ENCODE data around the gene DHFR2.

The DHFR2 gene

DNA sequence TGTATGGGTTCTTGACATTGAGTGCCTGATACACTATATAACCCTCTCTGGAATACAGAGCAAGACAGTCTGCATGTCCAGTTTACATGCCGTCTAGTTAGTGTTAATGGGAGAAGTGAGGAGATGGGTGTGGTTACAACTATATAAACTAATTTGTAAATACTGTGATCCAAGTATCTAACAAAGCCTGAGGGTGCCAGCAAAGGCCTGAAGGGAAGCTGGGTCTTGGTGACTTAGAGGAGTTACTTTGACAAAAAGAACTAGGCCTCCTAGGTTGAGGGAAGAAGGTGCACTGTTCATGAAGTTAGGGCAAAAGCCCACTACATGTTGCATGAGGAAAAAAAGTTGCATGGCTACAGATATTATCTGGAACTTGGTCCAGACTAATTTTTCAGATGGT, 2.4 kb upstream of the DHFR2 start:
- TF ChIP-seq, protein P1, sequence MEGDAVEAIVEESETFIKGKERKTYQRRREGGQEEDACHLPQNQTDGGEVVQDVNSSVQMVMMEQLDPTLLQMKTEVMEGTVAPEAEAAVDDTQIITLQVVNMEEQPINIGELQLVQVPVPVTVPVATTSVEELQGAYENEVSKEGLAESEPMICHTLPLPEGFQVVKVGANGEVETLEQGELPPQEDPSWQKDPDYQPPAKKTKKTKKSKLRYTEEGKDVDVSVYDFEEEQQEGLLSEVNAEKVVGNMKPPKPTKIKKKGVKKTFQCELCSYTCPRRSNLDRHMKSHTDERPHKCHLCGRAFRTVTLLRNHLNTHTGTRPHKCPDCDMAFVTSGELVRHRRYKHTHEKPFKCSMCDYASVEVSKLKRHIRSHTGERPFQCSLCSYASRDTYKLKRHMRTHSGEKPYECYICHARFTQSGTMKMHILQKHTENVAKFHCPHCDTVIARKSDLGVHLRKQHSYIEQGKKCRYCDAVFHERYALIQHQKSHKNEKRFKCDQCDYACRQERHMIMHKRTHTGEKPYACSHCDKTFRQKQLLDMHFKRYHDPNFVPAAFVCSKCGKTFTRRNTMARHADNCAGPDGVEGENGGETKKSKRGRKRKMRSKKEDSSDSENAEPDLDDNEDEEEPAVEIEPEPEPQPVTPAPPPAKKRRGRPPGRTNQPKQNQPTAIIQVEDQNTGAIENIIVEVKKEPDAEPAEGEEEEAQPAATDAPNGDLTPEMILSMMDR (IDR thresholded peaks at IDR 0.05; ENCODE audit: low read depth, low read length, missing control alignments), result no peak
- no peak for DNase-seq (ENCODE audit: low read depth)
- no peak overlapping the region for H3K4me3 ChIP-seq (ENCODE audit: low read depth, low read length)

DNA sequence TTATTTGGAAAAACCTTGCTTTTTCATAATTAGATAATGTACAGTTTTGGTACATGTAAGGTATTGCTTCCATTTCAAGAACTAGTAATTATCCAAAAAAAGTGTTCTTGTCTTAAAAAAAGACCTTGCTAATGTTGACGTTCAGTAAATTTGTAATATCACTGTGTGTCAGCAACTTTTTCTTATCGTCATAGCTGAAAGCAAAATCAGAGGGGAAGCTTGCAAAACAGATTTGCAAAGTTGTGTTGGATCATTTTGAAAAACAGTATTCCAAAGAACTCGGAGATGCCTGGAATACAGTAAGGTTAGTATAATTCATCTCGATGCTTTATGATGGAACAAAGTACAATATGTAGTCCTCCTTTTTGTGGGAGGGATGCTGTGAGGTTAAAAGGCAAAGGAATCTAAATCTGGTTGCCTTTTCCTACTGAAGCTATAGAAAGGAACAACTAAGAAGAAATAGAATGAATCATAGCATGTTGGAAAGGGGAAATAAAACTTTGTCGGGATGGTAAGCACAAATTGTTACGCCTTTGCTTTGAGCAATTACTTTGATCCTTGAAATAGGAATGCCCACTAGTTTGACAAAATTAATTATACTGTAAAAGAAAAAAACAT, 1.6 kb upstream of the DHFR2 start:
- peak overlapping the region; percentile 80; the same call in 1 of the 2 replicates for H3K4me3 ChIP-seq (ENCODE audit: low read depth, low read length)
- TF ChIP-seq, protein P1 (IDR thresholded peaks at IDR 0.05; ENCODE audit: low read depth, low read length, missing control alignments), result no peak
- no peak for DNase-seq (ENCODE audit: low read depth)

DNA sequence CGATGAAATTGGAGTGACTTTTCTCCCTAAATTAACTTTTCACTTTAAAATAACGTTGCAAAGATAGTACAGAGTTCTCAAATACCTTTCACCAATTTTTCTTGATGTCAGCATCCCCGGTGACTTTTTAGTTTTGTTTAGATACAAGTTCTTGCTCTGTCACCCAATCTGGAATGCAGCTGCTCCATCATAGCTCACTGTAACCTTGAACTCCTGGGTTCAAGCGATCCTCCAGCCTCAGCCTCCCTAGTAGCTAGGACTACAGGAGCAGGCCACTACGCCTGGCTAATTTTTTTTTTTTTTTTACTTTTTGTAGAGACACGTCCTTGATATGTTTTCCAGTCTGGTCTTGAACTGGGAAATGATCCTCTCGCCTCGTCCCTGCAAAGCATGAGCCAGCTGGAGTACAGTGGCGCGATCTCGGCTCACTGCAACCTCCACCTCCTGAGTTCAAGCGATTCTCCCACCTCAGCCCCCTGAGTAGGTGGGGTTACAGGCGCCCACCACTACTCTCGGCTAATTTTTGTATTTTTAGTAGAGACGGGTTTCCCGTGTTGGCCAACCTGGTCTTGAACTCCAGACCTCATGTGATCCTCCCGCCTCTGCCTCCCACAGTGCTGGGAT, 892 bp upstream of the DHFR2 start:
- peak overlapping the region; percentile 80 for H3K4me3 ChIP-seq (ENCODE audit: low read depth, low read length)
- DNase-seq (ENCODE audit: low read depth), result no peak
- TF ChIP-seq, protein P1 (IDR thresholded peaks at IDR 0.05; ENCODE audit: low read depth, low read length, missing control alignments), result no peak

DNA sequence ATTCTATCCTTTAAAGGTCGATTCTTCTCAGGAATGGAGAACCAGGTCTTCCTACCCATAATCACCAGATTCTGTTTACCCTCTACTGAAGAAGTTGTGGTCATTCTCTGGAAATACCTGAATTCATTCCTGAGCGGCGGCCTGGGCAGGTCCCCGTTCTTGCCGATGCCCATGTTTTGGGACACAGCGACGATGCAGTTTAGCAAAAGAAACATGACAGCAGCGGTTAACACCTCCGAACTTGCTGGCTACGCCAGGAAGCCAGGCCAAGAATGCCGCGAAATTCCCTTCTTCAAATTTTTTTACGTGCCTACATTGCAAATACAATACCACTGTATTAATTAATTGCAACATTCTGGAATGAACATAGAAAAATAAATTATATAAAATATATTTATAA, 1.4 kb downstream of the DHFR2 start:
- TF ChIP-seq, protein P1 (IDR thresholded peaks at IDR 0.05; ENCODE audit: low read depth, low read length, missing control alignments), result no peak
- no peak overlapping the region for H3K4me3 ChIP-seq (ENCODE audit: low read depth, low read length)

DNA sequence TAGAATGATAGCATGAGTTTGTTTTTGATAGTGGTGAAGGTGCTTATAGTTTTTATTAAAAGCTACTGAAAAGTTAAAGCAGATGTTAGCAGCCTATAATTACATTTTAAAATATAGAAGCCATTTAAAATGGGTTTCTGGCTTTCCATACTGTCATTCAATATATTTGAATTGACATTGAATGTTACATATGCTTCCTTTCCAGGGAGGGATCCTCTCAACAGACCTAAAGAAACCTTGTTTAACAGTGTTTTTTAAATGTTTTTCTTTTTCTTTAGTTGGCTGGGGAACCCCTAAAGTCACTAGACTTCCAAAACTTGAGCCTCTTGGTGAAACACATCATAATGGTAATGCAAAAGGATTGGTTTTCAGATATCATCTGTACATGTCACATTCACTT, 12.2 kb downstream of the DHFR2 start:
- no peak for DNase-seq (ENCODE audit: low read depth)
- TF ChIP-seq, protein P1 (IDR thresholded peaks at IDR 0.05; ENCODE audit: low read depth, low read length, missing control alignments), result no peak
- H3K4me3 ChIP-seq (ENCODE audit: low read depth, low read length), result no peak overlapping the region

More for the DNA sequence above, 1.4 kb downstream of the DHFR2 start:
- no peak for DNase-seq (ENCODE audit: low read depth)

DNA sequence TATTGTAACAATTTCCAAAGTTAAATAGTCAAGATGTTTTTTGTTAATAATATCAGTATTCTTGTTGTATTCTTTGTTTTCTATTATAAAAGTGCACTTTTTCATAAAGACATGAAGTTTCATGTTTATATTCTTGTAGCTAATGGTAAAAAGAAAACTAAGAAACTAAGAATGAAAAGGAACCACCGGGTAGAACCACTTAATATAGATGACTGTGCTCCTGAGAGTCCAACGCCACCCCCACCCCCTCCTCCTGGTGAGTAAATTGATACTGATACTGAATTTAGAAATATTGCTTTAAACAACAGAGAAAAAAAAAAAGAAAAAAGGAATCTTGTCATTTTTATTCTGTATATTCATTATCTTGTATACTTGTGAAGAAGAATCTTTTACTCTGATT, 13.4 kb downstream of the DHFR2 start:
- H3K4me3 ChIP-seq (ENCODE audit: low read depth, low read length), result no peak overlapping the region
- no peak for DNase-seq (ENCODE audit: low read depth)

More for the DNA sequence above, 13.4 kb downstream of the DHFR2 start:
- TF ChIP-seq, protein P1 (IDR thresholded peaks at IDR 0.05; ENCODE audit: low read depth, low read length, missing control alignments), result no peak
